Loucy (cell line): ENCODE data around the gene GAGE12J.
"Not testable (repeated sequence)": the region's sequence is repeated elsewhere in the genome, so short reads cannot be mapped to it uniquely, and the experiment has no call there.

Experiments used
- H2AFZ ChIP-seq: fragments of 200-600 bp; sonication (generic); 2 replicates; pipeline ENCODE4 v1.6.0; 2016; ENCODE audit warnings: antibody characterized with exemption, mild to moderate bottlenecking, low read length, moderate library complexity
- H3F3A ChIP-seq: fragments of 200-600 bp; 2 replicates; pipeline ENCODE4 v1.6.0; 2016; ENCODE audit warnings: antibody characterized with exemption, low read depth, mild to moderate bottlenecking
- H3K27me3 ChIP-seq: fragments of 200-600 bp; sonication (generic); 2 replicates; pipeline ENCODE4 v1.6.1; 2014; ENCODE audit warnings: low read length, mild to moderate bottlenecking; ENCODE audit not compliant: insufficient read depth, poor library complexity, severe bottlenecking
- H3K36me3 ChIP-seq: fragments of 200-600 bp; sonication (generic); 2 replicates; pipeline ENCODE4 v1.6.1; 2016; ENCODE audit warnings: low read length; ENCODE audit not compliant: insufficient read depth
- H3K4me1 ChIP-seq: fragments of 200-600 bp; sonication (generic); 2 replicates; pipeline ENCODE4 v1.5.1; 2014; ENCODE audit warnings: low read length, mild to moderate bottlenecking; ENCODE audit not compliant: insufficient read depth, poor library complexity, severe bottlenecking
- H3K4me2 ChIP-seq: fragments of 200-600 bp; sonication (generic); 2 replicates; pipeline ENCODE4 v1.6.0; 2014; ENCODE audit warnings: antibody characterized with exemption, low read length, low read depth, mild to moderate bottlenecking; ENCODE audit not compliant: poor library complexity, severe bottlenecking
- H3K4me3 ChIP-seq: fragments of 200-600 bp; sonication (generic); 2 replicates; pipeline ENCODE4 v1.5.1; 2014; ENCODE audit warnings: low read length, mild to moderate bottlenecking, mixed read lengths; ENCODE audit not compliant: poor library complexity, severe bottlenecking
- H3K79me2 ChIP-seq: fragments of 200-600 bp; sonication (generic); 2 replicates; pipeline ENCODE4 v1.6.1; 2014; ENCODE audit warnings: low read length; ENCODE audit not compliant: insufficient read depth
- H3K9ac ChIP-seq: fragments of 200-600 bp; sonication (generic); 2 replicates; pipeline ENCODE4 v1.6.0; 2014; ENCODE audit warnings: mild to moderate bottlenecking, low read depth, low read length, moderate library complexity; ENCODE audit not compliant: poor library complexity, severe bottlenecking
- H3K9me2 ChIP-seq: fragments of 200-600 bp; sonication (generic); replicated peaks from 2 replicates; pipeline ENCODE4 v1.6.1; 2016; ENCODE audit warnings: low read depth, low read length, mixed read lengths
- H3K9me3 ChIP-seq: fragments of 200-600 bp; sonication (generic); 2 replicates; pipeline ENCODE4 v1.6.1; 2014; ENCODE audit warnings: mild to moderate bottlenecking, antibody characterized with exemption, low read length, low read depth; ENCODE audit not compliant: insufficient read depth
- H4K20me1 ChIP-seq: fragments of 200-600 bp; sonication (generic); 2 replicates; pipeline ENCODE4 v1.6.0; 2014; ENCODE audit warnings: antibody characterized with exemption, low read length, mild to moderate bottlenecking; ENCODE audit not compliant: insufficient read depth, poor library complexity, severe bottlenecking
- EZH2phosphoT487 ChIP-seq: fragments of 200-600 bp; IDR thresholded peaks from 2 replicates; pipeline ENCODE4 v1.6.1; 2018; ENCODE audit warnings: antibody characterized with exemption, mild to moderate bottlenecking, moderate library complexity, borderline replicate concordance
- TF ChIP-seq, protein P1 (sequence below): fragments of 200-600 bp; sonication (generic); conservative IDR thresholded peaks from 2 replicates; pipeline ENCODE4 v1.5.1; 2014; ENCODE audit warnings: mild to moderate bottlenecking, antibody characterized with exemption, low read length

GAGE12J gene

DNA sequence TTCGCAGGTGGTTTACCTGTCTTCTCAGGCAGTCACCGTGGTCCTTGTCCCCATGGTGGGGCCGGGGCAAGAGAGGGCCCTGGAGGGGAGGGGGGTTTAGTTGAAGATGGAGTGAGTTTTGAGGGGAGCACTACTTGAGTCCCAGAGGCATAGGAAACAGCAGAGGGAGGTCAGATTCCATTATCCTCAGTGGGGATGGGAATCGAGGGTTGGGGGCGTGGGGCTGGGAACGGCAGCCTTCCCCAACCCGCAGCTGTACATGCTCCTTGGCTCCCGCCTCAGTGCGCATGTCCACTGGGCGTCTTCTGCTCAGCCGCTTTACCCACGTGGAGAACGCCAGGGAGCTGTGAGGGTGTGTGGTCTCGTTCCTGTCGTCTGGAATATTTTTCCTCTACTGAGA is 18.5 kb upstream of the GAGE12J start, which contains the start of gene GAGE10:
Gene GAGE10 (plus strand): TSS at position 301 of the 400 bp plus-strand sequence. CDS start 1,214 bp downstream, outside the sequence.
- H3F3A ChIP-seq, result no peaks in the 10 kb centered on the region
- no peak within 1 kb of the TSS for H2AFZ ChIP-seq
- no peaks in the 10 kb centered on the region for H3K36me3 ChIP-seq
- H3K4me1 ChIP-seq, result no peaks in the 10 kb centered on the region
- no peaks in the 10 kb centered on the region for H4K20me1 ChIP-seq
- H3K79me2 ChIP-seq, result no peaks in the 10 kb centered on the region
- no peak within 1 kb of the TSS for H3K4me3 ChIP-seq
- no peak within 1 kb of the TSS for H3K4me2 ChIP-seq
- H3K9ac ChIP-seq, result no peak within 1 kb of the TSS
- H3K9me2 ChIP-seq, result no peaks in the 10 kb centered on the region
- no peak for TF ChIP-seq EZH2phosphoT487
- TF ChIP-seq, protein P1, sequence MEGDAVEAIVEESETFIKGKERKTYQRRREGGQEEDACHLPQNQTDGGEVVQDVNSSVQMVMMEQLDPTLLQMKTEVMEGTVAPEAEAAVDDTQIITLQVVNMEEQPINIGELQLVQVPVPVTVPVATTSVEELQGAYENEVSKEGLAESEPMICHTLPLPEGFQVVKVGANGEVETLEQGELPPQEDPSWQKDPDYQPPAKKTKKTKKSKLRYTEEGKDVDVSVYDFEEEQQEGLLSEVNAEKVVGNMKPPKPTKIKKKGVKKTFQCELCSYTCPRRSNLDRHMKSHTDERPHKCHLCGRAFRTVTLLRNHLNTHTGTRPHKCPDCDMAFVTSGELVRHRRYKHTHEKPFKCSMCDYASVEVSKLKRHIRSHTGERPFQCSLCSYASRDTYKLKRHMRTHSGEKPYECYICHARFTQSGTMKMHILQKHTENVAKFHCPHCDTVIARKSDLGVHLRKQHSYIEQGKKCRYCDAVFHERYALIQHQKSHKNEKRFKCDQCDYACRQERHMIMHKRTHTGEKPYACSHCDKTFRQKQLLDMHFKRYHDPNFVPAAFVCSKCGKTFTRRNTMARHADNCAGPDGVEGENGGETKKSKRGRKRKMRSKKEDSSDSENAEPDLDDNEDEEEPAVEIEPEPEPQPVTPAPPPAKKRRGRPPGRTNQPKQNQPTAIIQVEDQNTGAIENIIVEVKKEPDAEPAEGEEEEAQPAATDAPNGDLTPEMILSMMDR, result no peak
- no peaks in the 10 kb centered on the region for H3K9me3 ChIP-seq
- H3K27me3 ChIP-seq, result no peaks in the 10 kb centered on the region

DNA sequence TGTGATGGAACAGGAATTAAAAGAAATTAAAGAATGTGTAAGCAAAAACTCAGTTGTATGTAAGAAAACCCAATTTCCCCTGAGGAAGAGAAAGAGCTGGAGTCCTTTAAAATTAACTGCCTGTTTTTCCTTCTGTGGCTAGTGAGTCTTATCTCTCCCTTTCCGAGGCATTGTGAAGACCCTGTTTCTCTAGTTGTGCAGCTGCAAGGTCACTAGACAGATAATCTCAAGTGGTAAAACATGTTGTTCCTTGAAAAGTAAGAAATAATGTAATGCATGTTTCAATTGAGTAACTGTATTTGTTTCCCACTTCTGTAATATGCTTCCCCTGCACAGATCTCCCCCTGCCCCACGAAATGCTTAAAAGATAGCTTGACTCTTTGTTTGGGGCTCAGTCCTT is 14.1 kb upstream of the GAGE12J start:
- H3K4me3 ChIP-seq, H3K79me2 ChIP-seq, H3K4me2 ChIP-seq, H3K4me1 ChIP-seq, H3K27me3 ChIP-seq, H3K9ac ChIP-seq, H4K20me1 ChIP-seq, H3K9me3 ChIP-seq, H3K36me3 ChIP-seq, H3K9me2 ChIP-seq, H3F3A ChIP-seq, H2AFZ ChIP-seq: not testable (repeated sequence)

DNA sequence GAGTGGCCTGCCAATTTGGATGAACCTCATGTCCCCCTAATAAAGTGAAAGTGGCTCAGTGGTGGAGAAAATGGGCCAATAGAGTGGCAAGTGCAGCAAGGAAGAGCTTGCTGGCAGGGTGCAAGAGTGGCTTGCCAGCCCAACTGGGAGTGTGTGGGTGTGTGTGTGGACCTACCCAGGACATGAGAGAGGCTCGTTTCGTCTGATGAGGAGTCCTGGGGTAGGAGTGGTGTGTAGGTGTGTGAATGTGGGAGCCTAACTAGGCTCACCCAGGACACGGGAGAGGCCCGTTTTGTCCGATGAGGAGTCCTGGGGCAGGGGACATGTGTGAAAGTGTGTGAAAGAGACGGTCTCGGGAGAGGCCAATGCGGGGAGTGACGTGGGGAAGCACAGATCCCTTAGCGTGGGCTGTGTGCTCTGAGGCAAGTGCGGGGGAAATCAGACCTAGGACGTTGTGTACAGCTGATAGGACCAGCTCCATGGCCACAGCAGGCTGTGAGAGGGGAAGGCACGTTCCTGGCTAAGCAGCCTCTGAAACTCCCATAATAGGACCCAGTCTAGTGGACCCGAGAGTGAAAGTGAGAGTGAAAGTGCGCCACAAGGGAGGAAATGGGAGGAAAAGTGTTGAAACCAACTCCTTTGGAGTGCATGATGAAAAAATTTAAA is 13.1 kb upstream of the GAGE12J start:
- H4K20me1 ChIP-seq, result no peaks in the 10 kb centered on the region
- H3K4me3 ChIP-seq, result no peak overlapping the region
- no peak for TF ChIP-seq EZH2phosphoT487
- TF ChIP-seq, protein P1, result no peak
- H3K27me3 ChIP-seq, result no peaks in the 10 kb centered on the region
- peak overlapping the region; percentile 81 for H2AFZ ChIP-seq
- H3F3A ChIP-seq, result no peaks in the 10 kb centered on the region
- no peaks in the 10 kb centered on the region for H3K36me3 ChIP-seq
- H3K9me3 ChIP-seq, result no peaks in the 10 kb centered on the region
- no peaks in the 10 kb centered on the region for H3K4me1 ChIP-seq
- H3K9ac ChIP-seq, result no peak overlapping the region
- peak overlapping the region; percentile 44 for H3K4me2 ChIP-seq
- no peaks in the 10 kb centered on the region for H3K9me2 ChIP-seq
- no peaks in the 10 kb centered on the region for H3K79me2 ChIP-seq

DNA sequence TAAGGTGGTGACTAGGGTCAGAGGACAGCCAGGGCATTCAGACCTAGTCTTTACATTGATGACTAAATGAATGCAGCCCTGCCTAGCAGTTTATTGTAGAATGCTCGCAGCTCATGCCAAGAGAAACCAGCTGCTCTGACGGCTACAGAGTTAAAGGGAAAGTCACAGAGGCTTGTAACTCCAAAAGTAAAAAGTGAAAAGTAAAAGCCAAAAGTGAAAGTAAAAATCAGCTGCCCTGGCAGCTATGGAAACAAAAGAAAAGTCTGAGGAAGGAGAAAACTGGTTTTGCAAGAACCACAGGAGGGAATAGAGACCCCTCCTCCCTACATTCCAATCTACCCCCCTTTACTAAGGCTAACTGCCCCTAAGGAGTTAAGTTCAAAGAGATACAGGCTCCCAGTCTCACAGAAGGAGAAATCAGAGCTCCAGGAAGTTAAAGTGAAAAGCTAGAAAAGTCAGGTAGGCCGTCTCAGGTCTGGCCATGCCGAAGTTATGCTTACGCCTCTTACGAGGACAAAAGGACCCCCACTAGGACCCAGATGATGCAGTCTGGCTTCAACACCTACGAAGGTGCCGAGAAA is 12.3 kb upstream of the GAGE12J start:
- H4K20me1 ChIP-seq, result no peaks in the 10 kb centered on the region
- TF ChIP-seq, protein P1, result no peak
- no peak for TF ChIP-seq EZH2phosphoT487
- H3K4me2 ChIP-seq, result peak overlapping the region; percentile 44
- no peaks in the 10 kb centered on the region for H3K4me1 ChIP-seq
- H3K4me3 ChIP-seq, result peak overlapping the region; percentile 35
- no peaks in the 10 kb centered on the region for H3K79me2 ChIP-seq
- H3F3A ChIP-seq, result no peaks in the 10 kb centered on the region
- H3K9ac ChIP-seq, result no peak overlapping the region
- H2AFZ ChIP-seq, result peak overlapping the region; percentile 81
- H3K27me3 ChIP-seq, result no peaks in the 10 kb centered on the region
- no peaks in the 10 kb centered on the region for H3K9me2 ChIP-seq
- H3K36me3 ChIP-seq, result no peaks in the 10 kb centered on the region
- no peaks in the 10 kb centered on the region for H3K9me3 ChIP-seq
